AG08395 (cell line): Measurements from ENCODE around the gene OGFRL1.
A peak's percentile ranks its signal among the peaks of the same experiment; 100 is the strongest.

Source experiments
- DNase-seq: peaks from one replicate; pipeline ENCODE4 v3.0.0; 2012; ENCODE audit warnings: mixed read lengths, low spot score

The OGFRL1 gene

DNA sequence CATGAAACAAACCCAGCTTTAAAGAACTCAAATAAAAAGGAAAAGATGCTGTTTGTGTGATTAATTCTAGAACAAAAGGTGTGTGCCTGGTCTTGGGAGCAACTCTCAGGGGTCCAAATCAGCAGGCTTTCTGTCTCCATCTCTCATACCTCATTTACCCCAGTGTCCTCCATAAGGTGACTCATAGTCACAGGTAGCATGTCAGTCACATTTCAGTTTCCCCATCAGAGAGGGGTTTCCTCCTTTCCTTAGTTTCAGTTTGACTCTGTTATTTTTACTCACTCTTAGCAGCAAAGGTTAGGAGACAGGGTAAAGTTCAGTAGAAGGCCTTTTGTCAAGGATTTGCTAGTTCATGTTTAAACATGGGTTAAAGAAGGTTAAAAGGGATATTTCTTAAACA, 46.2 kb downstream of the OGFRL1 start:
- no peak for DNase-seq

DNA sequence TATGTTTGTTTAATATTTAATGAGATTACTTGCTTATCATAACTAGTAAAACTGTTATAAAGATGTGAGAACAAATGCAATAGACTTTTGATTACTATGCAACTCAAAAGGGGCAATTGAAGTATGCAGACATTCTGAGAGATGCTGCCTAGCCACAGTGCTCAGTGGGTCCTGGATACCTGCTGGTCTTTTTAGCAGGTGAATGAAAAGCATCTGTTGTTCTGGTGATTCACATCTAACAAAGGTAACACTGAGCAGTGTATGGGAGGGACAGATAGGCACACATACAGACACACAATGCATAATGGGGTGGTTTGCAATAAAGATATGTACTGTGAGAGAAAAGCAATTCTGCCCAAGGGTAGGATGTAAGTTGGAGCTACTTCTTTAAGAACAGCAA, 46.9 kb downstream of the OGFRL1 start:
- no peak for DNase-seq

GRCh38 chr6:71336901-71337300, 48.3 kb downstream of the OGFRL1 start:
- no peak for DNase-seq

GRCh38 chr6:71338540-71339316, 50.1 kb downstream of the OGFRL1 start:
- no peak for DNase-seq

- no peak for DNase-seq
Measured at GRCh38 chr6:71342772-71343171, 54.2 kb downstream of the OGFRL1 start.

- DNase-seq: no peak
Measured at GRCh38 chr6:71345476-71346333, 57.1 kb downstream of the OGFRL1 start.

DNA sequence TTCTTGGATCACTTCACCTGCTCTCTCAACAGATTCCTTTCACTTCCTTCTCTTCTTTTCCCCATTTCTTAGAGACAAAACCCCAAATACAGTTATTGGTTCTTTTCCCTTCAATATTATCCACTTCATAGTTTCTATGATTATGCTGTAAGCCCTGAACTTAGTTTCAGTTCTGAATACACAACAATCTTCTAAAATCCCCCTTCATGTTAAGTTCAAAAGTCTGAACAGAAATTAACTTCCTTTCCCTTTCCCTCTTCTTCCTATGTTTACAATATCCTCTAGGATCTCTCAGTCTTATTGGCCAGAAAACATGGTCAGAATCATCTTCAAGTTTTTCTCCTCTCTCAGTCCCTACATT, 57.7 kb downstream of the OGFRL1 start:
- DNase-seq: no peak

DNA sequence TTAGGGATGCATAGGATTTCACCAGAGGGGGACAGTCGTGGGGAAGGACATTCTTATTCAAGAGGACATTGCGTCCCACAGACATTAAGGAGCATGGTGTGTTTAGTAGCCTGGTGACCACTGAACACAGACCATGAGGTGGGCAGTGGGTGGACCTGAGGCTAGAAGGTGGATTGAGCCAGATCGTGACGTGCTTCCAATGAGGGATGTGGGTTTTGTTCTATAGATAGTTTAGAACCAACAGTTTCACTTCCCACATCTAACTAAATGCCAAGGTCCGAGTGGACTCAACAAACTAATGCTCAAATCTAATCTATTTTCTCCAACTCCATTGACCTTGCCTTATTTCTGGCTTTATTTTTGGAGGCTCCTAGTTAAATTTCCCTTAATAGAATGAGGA, 58.5 kb downstream of the OGFRL1 start:
- DNase-seq: no peak

DNA sequence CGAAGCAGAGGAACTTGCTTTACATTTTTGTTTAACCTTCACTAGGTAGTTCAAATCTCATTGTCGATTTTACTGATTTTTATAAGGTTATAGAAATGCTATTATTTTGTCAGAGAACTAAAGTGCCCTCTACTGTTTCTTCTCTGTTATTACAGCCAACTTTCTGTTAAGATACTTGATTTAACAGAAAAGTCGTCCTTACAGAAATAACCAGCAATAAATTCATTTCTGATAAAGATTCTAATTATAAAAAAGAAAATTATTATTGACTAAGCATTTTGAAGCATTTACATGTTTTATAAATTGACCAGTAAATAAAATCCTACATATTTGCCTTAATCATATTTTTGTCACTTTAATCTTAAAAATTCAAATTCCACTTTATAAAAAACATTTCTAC, 60.8 kb downstream of the OGFRL1 start:
- peak; percentile 23 for DNase-seq

DNA sequence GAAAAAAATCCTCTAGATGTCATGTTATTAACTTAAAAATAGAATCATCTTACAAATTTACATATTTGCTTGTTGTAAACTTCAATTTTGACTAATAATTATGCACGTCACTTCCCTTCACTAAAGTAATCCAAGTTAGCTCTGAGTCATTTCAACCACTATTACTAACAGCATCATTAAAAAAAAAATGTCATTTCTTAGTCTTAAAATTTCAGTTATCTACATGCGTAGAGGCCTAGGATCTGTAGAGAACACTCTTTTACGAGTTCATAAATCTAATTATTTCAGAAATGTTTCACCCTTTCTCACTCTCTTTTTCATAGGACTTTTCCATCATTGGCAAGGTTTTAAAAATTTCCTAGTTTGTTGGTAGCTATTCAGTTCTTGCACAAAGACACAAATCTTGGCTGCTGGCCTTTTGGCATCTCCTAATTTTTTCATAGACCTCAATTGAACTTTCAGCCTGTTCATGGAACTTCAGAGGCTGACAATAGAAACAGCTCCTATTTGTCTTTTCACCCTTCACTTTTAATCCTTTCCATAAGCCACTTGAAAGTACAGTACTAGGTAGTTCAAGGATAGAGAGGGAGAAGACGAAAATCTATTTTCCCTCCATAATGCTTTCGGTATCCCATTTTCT, 61.5 kb downstream of the OGFRL1 start:
- peak; percentile 53 for DNase-seq

DNA sequence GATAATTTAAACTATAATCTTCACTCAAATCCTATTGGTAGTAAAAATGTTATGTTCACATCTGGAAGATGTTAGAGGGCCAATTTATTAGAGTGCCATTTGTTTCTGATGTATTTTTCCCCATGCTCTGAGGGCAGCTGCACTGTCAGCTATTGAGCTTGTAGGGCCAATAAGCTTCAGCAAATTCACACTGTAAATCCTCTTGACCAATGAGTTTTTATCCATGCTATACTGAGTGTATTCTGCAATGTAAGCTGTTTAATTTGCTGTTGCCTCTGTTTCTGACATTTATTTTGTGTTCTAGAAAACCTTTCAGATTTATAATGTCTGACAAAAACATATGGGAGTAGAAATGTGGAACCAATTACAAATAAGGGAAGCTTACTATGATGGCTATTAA, 62.6 kb downstream of the OGFRL1 start:
- DNase-seq: peak; percentile 13
